Caco-2 (cell line): ENCODE results near the gene PIMREG. TPM values are rescaled to one million over a fixed set of nuclear protein-coding genes. Genes with fewer than 3 reads are reported as not detected.

Source experiments
- BruUV-seq: library from RNA; stranded (reverse); fragments of 400-500 nt; replicated peaks from 2 replicates; lab custom pipeline; 2021; lab: Mats Ljungman, UMichigan
- CTCF ChIA-PET: fragments of 300-600 bp; sonication (Branson Sonifier 250); formaldehyde crosslinking; loops from one replicate; lab custom pipeline; 2022; ENCODE audit warnings: antibody characterized with exemption; lab: Charles Lee
- POLR2A ChIA-PET: fragments of 300-600 bp; sonication (Branson Sonifier 250); formaldehyde crosslinking; loops from one replicate; lab custom pipeline; 2022; ENCODE audit warnings: antibody characterized with exemption; lab: Charles Lee
- DNase-seq, 2 experiments: peaks; one replicate each; pipeline versions ENCODE4 v3.0.0 to v3.0.0-alpha.2; 2020 to 2022
- H3K27me3 ChIP-seq: replicated peaks from 2 replicates; pipeline ENCODE4 v1.6.0; 2011; ENCODE audit warnings: low read length; ENCODE audit not compliant: control insufficient read depth, insufficient read depth
- H3K36me3 ChIP-seq: 2 replicates; pipeline ENCODE4 v1.5.1; 2011; ENCODE audit warnings: low read length; ENCODE audit not compliant: control insufficient read depth, insufficient read depth
- H3K4me1 ChIP-seq: fragments of 250-450 bp; sonication (Bioruptor Pico); 2 replicates; pipeline ENCODE4 v1.5.1; 2020; ENCODE audit warnings: mild to moderate bottlenecking
- H3K4me3 ChIP-seq: 2 replicates; pipeline ENCODE4 v1.5.1; 2011; ENCODE audit warnings: low read depth, mild to moderate bottlenecking, control low read depth, low read length
- H3K9me3 ChIP-seq: fragments of 250-450 bp; sonication (Bioruptor Pico); 2 replicates; pipeline ENCODE4 v1.5.1; 2020; ENCODE audit warnings: mild to moderate bottlenecking, moderate library complexity
- H3K27ac Mint-ChIP-seq: one replicate; pipeline ENCODE4 v1.8.0; 2022; ENCODE audit warnings: mixed read lengths; ENCODE audit not compliant: unreplicated experiment
- H3K27me3 Mint-ChIP-seq: one replicate; pipeline ENCODE4 v1.8.0; 2022; ENCODE audit warnings: mixed read lengths; ENCODE audit not compliant: insufficient read depth, unreplicated experiment
- H3K36me3 Mint-ChIP-seq: one replicate; pipeline ENCODE4 v1.8.0; 2022; ENCODE audit warnings: mild to moderate bottlenecking, mixed read lengths; ENCODE audit not compliant: insufficient read depth, unreplicated experiment
- H3K4me1 Mint-ChIP-seq: one replicate; pipeline ENCODE4 v1.8.0; 2022; ENCODE audit warnings: low read depth, mixed read lengths; ENCODE audit not compliant: unreplicated experiment
- H3K4me3 Mint-ChIP-seq: one replicate; pipeline ENCODE4 v1.8.0; 2022; ENCODE audit warnings: mild to moderate bottlenecking, moderate library complexity, mixed read lengths; ENCODE audit not compliant: unreplicated experiment
- H3K9me3 Mint-ChIP-seq: one replicate; pipeline ENCODE4 v1.8.0; 2022; ENCODE audit warnings: mixed read lengths; ENCODE audit not compliant: unreplicated experiment
- intact Hi-C: fragments of 100-400 bp; cut with micrococcal nuclease; formaldehyde crosslinking; loops from one replicate; pipeline ENCODE4 v1.10.0; 2022; ENCODE audit not compliant: unreplicated experiment
- total RNA-seq: library from RNA; stranded (reverse); gene quantifications from 2 replicates; pipeline ENCODE4 v1.2.3, GENCODE V29; 2022
- TF ChIP-seq, protein P1 (sequence below), 2 experiments: fragments of 200-600 bp in 1 of 2; IDR thresholded peaks; 1 replicate in 1 of 2; 2 replicates in 1 of 2; pipeline versions ENCODE4 v1.5.1 to v1.8.0; 2011 to 2022; ENCODE audit warnings: antibody characterized with exemption in 1 of 2, control low read depth in 1 of 2, inconsistent platforms in 1 of 2, low read depth in 1 of 2, low read length in 1 of 2, mild to moderate bottlenecking in 1 of 2, moderate library complexity in 1 of 2; ENCODE audit not compliant: insufficient read depth in 1 of 2, severe bottlenecking in 1 of 2, unreplicated experiment in 1 of 2

The PIMREG gene
- total RNA-seq, 1 experiment from 2014 or later = 15.8 TPM

DNA sequence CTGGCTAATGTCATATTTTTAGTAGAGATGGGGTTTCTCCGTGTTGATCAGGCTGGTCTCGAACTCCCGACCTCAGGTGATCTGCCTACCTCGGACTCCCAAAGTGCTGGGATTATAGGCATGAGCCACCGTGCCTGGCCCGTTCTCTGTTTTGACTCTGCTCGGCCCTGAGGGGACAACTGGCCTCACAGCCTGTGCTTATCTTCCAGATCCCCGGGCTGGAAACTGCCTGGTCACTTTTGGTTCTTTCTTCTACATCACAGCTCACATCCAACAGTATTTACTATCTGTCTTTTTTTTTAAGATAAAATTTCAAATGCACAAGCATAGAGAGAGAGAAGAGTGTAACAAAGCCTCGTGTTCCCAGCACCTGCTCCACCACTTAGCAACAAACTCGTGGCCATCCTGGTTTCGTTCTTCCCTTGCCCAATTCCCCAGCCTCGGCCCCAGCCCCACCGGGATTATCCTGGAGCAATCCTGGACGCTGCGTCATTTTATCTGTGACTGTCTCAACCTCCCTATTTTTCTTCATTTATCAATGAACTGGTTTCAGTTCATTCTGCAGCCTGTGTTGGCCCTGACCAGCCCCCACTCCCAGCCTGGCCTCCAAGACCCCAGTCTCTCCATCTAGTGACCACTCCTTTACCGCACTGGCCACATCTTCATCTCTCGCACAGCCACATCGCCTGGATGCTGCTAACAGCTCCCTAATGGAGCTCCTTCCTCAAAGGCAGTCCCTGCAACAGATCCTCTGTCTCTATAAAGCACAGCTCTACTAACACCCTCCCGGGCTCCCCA lies 21.1 kb downstream of the PIMREG start:
- Mint-ChIP-seq H3K4me1 (no peaks in the 10 kb centered on the region), H3K27ac (no peak overlapping the region), H3K36me3 (no peaks in the 10 kb centered on the region), H3K4me3 (no peak overlapping the region), H3K9me3 (no peaks in the 10 kb centered on the region), H3K27me3 (peaks cover 10% of the 10 kb centered on the region)
- POLR2A ChIA-PET = no interaction called here
- no TSS peak for BruUV-seq
- TF ChIP-seq, protein P1, sequence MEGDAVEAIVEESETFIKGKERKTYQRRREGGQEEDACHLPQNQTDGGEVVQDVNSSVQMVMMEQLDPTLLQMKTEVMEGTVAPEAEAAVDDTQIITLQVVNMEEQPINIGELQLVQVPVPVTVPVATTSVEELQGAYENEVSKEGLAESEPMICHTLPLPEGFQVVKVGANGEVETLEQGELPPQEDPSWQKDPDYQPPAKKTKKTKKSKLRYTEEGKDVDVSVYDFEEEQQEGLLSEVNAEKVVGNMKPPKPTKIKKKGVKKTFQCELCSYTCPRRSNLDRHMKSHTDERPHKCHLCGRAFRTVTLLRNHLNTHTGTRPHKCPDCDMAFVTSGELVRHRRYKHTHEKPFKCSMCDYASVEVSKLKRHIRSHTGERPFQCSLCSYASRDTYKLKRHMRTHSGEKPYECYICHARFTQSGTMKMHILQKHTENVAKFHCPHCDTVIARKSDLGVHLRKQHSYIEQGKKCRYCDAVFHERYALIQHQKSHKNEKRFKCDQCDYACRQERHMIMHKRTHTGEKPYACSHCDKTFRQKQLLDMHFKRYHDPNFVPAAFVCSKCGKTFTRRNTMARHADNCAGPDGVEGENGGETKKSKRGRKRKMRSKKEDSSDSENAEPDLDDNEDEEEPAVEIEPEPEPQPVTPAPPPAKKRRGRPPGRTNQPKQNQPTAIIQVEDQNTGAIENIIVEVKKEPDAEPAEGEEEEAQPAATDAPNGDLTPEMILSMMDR (IDR thresholded peaks at IDR 0.05; ENCODE audit: insufficient read depth in 1 of 2, low read depth in 1 of 2, low read length in 1 of 2, severe bottlenecking in 1 of 2, unreplicated experiment in 1 of 2) = no peak
- H3K9me3 ChIP-seq = no peaks in the 10 kb centered on the region
- no peaks in the 10 kb centered on the region for H3K4me1 ChIP-seq
- CTCF ChIA-PET = no interaction called here
- no peaks in the 10 kb centered on the region for H3K27me3 ChIP-seq
- intact Hi-C loops = no loop called here
- no peak for DNase-seq
- no peaks in the 10 kb centered on the region for H3K36me3 ChIP-seq
- no peak overlapping the region for H3K4me3 ChIP-seq

DNA sequence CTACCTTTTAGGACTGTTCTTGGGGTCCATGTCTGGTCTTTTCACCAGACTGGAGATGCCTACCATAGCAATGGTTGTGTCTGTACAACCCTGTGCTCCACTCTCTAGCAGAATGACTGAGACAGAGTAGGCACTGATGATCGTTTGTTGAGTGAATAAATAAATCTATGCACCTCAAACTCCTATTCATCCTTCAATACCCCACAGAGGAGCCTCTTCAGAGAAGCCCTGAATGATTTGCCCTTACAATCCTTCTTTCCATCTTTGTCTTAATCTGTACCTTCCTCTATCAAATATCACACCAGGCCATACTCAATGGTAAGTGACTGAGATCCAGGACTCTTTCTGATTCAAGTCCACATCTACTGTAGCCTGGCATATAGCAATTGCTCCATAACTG lies 23.3 kb downstream of the PIMREG start:
- H3K36me3 ChIP-seq = no peaks in the 10 kb centered on the region
- TF ChIP-seq, protein P1 (IDR thresholded peaks at IDR 0.05; ENCODE audit: insufficient read depth in 1 of 2, low read depth in 1 of 2, low read length in 1 of 2, severe bottlenecking in 1 of 2, unreplicated experiment in 1 of 2) = no peak
- Mint-ChIP-seq H3K27me3 (peaks cover 4% of the 10 kb centered on the region), H3K4me1 (no peaks in the 10 kb centered on the region), H3K27ac (no peak overlapping the region), H3K4me3 (no peak overlapping the region), H3K9me3 (no peaks in the 10 kb centered on the region), H3K36me3 (no peaks in the 10 kb centered on the region)
- H3K4me3 ChIP-seq = no peak overlapping the region
- CTCF ChIA-PET = no interaction called here
- intact Hi-C loops = no loop called here
- H3K27me3 ChIP-seq = no peaks in the 10 kb centered on the region
- BruUV-seq = no TSS peak
- DNase-seq = no peak
- no peaks in the 10 kb centered on the region for H3K4me1 ChIP-seq
- POLR2A ChIA-PET = no interaction called here
- H3K9me3 ChIP-seq = no peaks in the 10 kb centered on the region

DNA sequence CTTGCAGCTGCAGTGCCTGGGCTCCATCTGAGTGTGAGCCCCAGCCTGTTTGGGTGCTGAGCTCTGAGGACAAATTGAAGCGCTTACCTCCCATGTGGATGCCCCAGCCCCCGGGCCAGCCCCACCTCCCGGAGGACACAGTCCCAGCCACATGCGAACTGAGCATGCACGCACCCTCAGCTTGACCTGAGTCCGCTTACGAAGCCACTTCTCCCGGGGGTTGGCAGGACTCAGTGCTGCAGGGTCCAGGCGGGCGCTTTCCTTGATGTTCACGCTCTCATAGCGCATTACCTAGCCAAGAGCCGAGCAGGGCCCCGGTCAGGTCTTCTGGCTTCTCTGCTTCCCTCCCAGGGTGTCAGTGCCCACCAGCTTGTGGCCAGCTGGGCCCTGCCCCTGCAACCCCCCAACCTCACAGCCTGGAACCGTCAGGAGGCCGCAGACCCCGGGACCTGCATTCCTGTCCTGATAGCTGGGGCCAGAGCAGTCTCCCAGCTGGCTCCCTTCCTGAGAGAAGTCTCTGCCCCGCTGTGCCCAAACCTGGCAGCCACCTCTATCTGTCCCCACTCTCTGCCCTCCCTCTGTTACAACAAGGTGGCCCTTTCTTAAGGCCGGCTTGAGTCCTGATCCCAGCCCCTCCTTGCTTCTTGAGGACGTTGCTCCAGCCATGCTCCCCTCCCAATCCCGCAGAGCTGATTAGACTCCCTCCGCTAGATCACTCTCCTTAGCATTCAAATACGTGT lies 24.0 kb downstream of the PIMREG start:
- ChIA-PET CTCF (no interaction called here), POLR2A (no interaction called here)
- no TSS peak for BruUV-seq
- Mint-ChIP-seq H3K36me3 (no peaks in the 10 kb centered on the region), H3K27me3 (peaks cover 3% of the 10 kb centered on the region), H3K4me3 (no peak overlapping the region), H3K27ac (no peak overlapping the region), H3K9me3 (no peaks in the 10 kb centered on the region), H3K4me1 (peaks cover 5% of the 10 kb centered on the region)
- Histone ChIP-seq H3K36me3 (no peaks in the 10 kb centered on the region), H3K9me3 (no peaks in the 10 kb centered on the region), H3K4me1 (no peaks in the 10 kb centered on the region), H3K4me3 (no peak overlapping the region), H3K27me3 (no peaks in the 10 kb centered on the region)
- intact Hi-C loops = no loop called here
- DNase-seq = no peak
- TF ChIP-seq, protein P1 (IDR thresholded peaks at IDR 0.05; ENCODE audit: insufficient read depth in 1 of 2, low read depth in 1 of 2, low read length in 1 of 2, severe bottlenecking in 1 of 2, unreplicated experiment in 1 of 2) = no peak
